Measurements from ENCODE around the gene ALS2CL. TPM values are rescaled to one million over a fixed set of nuclear protein-coding genes. Genes with fewer than 3 reads are reported as not detected.

The ALS2CL gene
- total RNA-seq, 1 experiment from 2014 or later, result 67.5 TPM

- Histone ChIP-seq H3K27me3 (ENCODE audit: insufficient read depth, low read depth) (no peaks in the 10 kb centered on the region), H3K4me1 (replicated peaks; ENCODE audit: insufficient read depth) (peaks cover 16% of the 10 kb centered on the region), H3K4me2 (no peak overlapping the region), H4K20me1 (ENCODE audit: insufficient read depth) (no peaks in the 10 kb centered on the region), H3K79me2 (ENCODE audit: low read depth) (no peaks in the 10 kb centered on the region), H2AFZ (no peak overlapping the region), H3K9me3 (ENCODE audit: insufficient read depth, low read depth) (no peaks in the 10 kb centered on the region), H3F3A (ENCODE audit: insufficient read depth, low read depth) (no peaks in the 10 kb centered on the region), H3K27ac (no peak overlapping the region), H3K4me3 (no peak overlapping the region), H3K9me2 (ENCODE audit: insufficient read depth) (no peaks in the 10 kb centered on the region), H3K36me3 (ENCODE audit: low read depth) (no peaks in the 10 kb centered on the region)
- no TSS peak for BruUV-seq (replicated peaks)
- intact Hi-C loops (cut with micrococcal nuclease; ENCODE audit: unreplicated experiment), result no loop called here
- ChIA-PET POLR2A (ENCODE audit: unreplicated experiment) (no interaction called here), CTCF (no interaction called here)
- DNase-seq, result no peak
- TF ChIP-seq CTCF (conservative IDR thresholded peaks at IDR 0.05), result no peak
- no peak for TF ChIP-seq EZH2 (IDR thresholded peaks at IDR 0.05; ENCODE audit: low read depth)
These were observed 16.8 kb upstream of the ALS2CL start for GRCh38 chr3:46710229-46710628.

- no peak overlapping the region for H3K4me2 ChIP-seq
- H3K9me2 ChIP-seq (ENCODE audit: insufficient read depth), result no peaks in the 10 kb centered on the region
- intact Hi-C loops (cut with micrococcal nuclease; ENCODE audit: unreplicated experiment), result loop anchor here (5.0 kb wide), 2 partner anchors 288 to 673 kb away; partner anchors contain the start of gene PTPN23
- no peak for DNase-seq
- no peak overlapping the region for H3K4me3 ChIP-seq
- H3K36me3 ChIP-seq (ENCODE audit: low read depth), result no peaks in the 10 kb centered on the region
- BruUV-seq (replicated peaks), result no TSS peak
- ChIA-PET POLR2A (ENCODE audit: unreplicated experiment) (no interaction called here), CTCF (no interaction called here)
- no peaks in the 10 kb centered on the region for H4K20me1 ChIP-seq (ENCODE audit: insufficient read depth)
- H3K9me3 ChIP-seq (ENCODE audit: insufficient read depth, low read depth), result no peaks in the 10 kb centered on the region
- no peaks in the 10 kb centered on the region for H3K27me3 ChIP-seq (ENCODE audit: insufficient read depth, low read depth)
- no peak overlapping the region for H3K27ac ChIP-seq
- H3K79me2 ChIP-seq (ENCODE audit: low read depth), result no peaks in the 10 kb centered on the region
- no peak overlapping the region for H2AFZ ChIP-seq
- H3F3A ChIP-seq (ENCODE audit: insufficient read depth, low read depth), result no peaks in the 10 kb centered on the region
- H3K4me1 ChIP-seq (replicated peaks; ENCODE audit: insufficient read depth), result peaks cover 16% of the 10 kb centered on the region
- no peak for TF ChIP-seq EZH2 (IDR thresholded peaks at IDR 0.05; ENCODE audit: low read depth)
- TF ChIP-seq CTCF (conservative IDR thresholded peaks at IDR 0.05), result no peak
These were observed 16.2 kb upstream of the ALS2CL start for GRCh38 chr3:46709721-46710120.

GRCh38 chr3:46709157-46709654 is 15.7 kb upstream of the ALS2CL start:
- peaks cover 16% of the 10 kb centered on the region for H3K4me1 ChIP-seq (replicated peaks; ENCODE audit: insufficient read depth)
- intact Hi-C loops (cut with micrococcal nuclease; ENCODE audit: unreplicated experiment), result loop anchor here (5.0 kb wide), 2 partner anchors 288 to 673 kb away; partner anchors contain the start of gene PTPN23
- TF ChIP-seq CTCF (conservative IDR thresholded peaks at IDR 0.05), result no peak
- TF ChIP-seq EZH2 (IDR thresholded peaks at IDR 0.05; ENCODE audit: low read depth), result no peak
- H3K4me3 ChIP-seq, result no peak overlapping the region
- H4K20me1 ChIP-seq (ENCODE audit: insufficient read depth), result no peaks in the 10 kb centered on the region
- no peaks in the 10 kb centered on the region for H3K36me3 ChIP-seq (ENCODE audit: low read depth)
- H3K4me2 ChIP-seq, result no peak overlapping the region
- no peaks in the 10 kb centered on the region for H3K9me2 ChIP-seq (ENCODE audit: insufficient read depth)
- no peaks in the 10 kb centered on the region for H3K9me3 ChIP-seq (ENCODE audit: insufficient read depth, low read depth)
- no peaks in the 10 kb centered on the region for H3K27me3 ChIP-seq (ENCODE audit: insufficient read depth, low read depth)
- POLR2A ChIA-PET (ENCODE audit: unreplicated experiment), result no interaction called here
- no peaks in the 10 kb centered on the region for H3K79me2 ChIP-seq (ENCODE audit: low read depth)
- CTCF ChIA-PET, result interaction anchor here (0.6 kb wide), 1 partner anchor 16 kb away, joined by 3 read pairs; no protein-coding TSS in a partner anchor
- no peaks in the 10 kb centered on the region for H3F3A ChIP-seq (ENCODE audit: insufficient read depth, low read depth)
- no peak for DNase-seq
- no peak overlapping the region for H3K27ac ChIP-seq
- BruUV-seq (replicated peaks), result no TSS peak
- no peak overlapping the region for H2AFZ ChIP-seq

All from PC-9 (cell line).